ENCODE data around the gene CD44.

DNA sequence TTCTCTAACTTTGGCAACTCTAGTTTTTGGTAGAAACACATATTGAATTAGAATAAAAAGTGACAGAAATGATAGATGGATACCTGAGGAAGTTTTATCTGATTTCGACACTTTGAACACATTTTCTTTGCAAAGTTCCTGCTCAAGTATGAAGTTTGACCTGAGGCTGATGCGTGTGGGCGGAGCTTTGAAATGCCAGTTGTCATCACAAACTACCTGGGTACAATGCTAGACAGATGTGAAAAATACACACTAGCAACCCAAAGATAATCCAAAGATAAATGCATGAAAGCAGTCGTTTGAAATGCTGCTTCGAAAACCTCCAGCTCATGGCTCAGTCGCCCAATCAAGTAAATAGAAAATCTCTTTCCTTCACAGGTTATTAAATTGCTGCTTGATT, 54.8 kb downstream of the CD44 start:
- TF ChIP-seq, protein P1, sequence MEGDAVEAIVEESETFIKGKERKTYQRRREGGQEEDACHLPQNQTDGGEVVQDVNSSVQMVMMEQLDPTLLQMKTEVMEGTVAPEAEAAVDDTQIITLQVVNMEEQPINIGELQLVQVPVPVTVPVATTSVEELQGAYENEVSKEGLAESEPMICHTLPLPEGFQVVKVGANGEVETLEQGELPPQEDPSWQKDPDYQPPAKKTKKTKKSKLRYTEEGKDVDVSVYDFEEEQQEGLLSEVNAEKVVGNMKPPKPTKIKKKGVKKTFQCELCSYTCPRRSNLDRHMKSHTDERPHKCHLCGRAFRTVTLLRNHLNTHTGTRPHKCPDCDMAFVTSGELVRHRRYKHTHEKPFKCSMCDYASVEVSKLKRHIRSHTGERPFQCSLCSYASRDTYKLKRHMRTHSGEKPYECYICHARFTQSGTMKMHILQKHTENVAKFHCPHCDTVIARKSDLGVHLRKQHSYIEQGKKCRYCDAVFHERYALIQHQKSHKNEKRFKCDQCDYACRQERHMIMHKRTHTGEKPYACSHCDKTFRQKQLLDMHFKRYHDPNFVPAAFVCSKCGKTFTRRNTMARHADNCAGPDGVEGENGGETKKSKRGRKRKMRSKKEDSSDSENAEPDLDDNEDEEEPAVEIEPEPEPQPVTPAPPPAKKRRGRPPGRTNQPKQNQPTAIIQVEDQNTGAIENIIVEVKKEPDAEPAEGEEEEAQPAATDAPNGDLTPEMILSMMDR (IDR thresholded peaks at IDR 0.05): no peak
- TF ChIP-seq POLR2A (IDR thresholded peaks at IDR 0.05): no peak

All from thyroid gland (tissue), 4 donors.